Effector CD4-positive, alpha-beta T cell (primary cell): ENCODE measurements around the gene SAMD9L.

Experiments used
- DNase-seq: peaks from one replicate; pipeline ENCODE4 v3.0.0-alpha.2; 2020
- total RNA-seq: gene quantifications from one replicate; lab custom pipeline; 2026; lab: John Stamatoyannopoulos, UW

Gene SAMD9L
- 59.5 reads per million, percentile 72 among the genes with 10 or more reads in this experiment for total RNA-seq

DNA sequence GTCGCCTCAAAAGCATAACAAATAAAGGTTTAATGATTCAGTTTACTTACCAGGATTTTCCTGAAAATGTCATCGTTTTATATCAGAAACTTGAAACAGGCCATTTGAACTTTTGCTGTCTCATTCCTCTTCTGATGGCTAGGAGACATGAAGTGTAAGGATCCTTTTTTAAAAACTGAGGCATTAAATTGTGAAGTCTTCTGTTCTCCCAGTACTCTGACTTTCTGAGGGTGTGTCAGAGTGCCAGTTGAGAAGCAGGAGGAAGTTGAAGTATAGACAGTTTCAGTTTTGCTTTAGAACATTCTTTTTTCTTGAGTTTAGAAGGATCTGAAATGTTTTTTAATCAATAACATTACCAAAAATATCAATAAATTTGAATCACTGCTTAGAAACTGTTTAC lies at the start of gene SAMD9L:
TSS of gene SAMD9L (minus strand) at position 242 of the 400 bp plus-strand sequence. CDS start 12,414 bp downstream, outside the sequence.
- no peak for DNase-seq

DNA sequence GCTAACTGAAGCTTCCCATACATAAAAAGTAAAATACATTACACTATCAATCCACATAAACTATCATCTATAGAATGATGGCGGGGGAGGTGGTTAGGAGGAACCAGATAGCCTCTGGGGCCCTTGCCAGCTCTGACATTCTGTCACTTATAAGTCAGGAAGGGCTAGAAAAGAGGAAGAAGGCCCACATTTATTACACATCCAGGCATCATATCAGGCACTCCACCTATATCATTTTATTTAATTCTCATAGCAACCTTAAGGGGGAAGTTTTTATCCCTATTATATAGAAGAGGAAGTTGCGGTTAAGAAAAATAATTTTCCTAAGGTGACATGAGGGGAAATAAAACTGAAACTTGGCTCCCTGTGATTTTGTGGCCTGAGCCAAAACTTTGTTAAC lies 48.2 kb upstream of the SAMD9L start:
- no peak for DNase-seq

DNA sequence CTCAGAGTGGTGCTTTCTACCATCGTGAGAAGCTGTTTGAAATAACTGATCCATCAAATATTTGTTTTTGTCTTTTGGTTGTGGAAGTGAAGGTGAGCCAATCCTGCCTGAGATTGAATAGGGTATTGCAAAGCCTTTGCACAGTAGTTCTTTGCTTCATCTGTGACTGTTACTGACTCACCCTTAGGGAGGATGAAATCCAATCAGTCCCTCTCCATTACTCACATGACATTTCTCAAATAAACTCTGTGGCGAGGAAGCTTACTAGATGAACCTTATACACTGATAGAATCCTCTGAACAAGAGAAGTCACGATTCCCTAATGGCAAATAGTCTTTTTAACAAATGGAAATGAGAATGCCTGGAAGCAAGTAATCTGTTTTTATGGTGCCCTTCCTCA lies 46.2 kb upstream of the SAMD9L start:
- no peak for DNase-seq

DNA sequence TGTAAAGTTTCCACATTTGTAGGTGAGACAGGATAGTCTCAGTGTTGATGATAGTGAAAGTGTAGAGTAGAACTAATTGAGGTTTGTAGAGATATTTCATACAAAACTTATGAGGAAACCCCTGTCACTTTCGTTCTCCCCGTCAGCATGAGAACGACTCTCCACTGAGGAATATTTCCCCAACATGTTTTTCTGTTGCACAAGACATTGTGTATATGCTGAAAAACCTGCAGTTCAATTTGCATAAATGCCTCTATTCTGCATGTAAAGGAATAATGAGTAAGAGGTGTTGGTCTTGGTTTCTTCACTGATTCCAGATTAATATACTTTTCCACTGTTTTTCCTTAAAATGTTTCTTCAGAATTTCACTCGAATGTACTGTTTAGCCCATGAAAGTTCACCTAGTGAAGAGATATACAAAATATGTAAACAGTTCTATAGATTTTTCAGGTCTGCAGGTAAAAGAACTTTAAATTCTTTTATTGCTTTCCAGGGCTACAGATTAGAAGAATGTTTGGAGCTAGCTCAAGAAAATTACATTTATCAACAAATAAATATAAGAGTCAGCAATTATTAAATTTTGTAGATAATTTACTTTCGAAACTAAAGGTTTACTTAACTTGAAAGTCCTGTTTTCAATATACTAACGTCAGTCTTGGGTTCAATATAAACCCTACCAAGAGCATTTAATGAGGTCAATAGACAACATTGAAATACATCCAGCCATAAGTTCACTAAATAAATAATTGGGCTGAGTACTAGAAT lies 40.9 kb upstream of the SAMD9L start:
- no peak for DNase-seq

DNA sequence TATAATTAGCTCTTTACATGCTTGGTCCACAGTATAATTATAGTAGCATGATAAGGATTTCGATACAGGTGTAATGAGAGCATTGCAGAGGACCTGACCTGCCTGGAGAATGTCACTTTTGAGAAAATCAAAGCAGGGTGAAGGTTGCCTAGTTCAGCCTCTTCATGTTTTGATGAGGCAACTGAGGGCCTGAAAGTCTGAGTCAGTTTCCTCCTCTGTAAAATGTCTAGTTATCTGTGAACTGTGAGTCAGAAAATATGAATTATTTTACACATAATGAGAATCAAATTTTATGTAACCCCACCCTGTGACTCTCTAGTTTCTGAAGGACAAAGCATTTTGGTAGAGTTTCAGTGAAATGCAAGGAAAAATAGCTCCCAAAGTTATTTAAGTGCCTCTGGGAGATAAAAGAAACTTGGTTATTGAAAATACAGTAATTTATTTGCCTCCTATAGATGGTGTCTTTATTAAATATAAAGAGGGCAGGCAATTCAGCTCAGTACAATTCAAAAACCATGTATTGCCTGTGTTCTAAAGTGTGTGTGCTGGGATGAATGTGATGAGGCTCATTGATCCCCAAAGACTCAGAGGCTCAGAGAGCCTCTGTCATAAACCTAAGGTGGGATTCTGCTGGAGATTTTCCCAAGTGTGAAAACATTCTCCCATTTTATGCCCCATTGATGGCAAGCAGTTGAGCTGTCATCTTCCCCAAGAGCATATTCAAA lies 37.3 kb upstream of the SAMD9L start:
- no peak for DNase-seq

DNA sequence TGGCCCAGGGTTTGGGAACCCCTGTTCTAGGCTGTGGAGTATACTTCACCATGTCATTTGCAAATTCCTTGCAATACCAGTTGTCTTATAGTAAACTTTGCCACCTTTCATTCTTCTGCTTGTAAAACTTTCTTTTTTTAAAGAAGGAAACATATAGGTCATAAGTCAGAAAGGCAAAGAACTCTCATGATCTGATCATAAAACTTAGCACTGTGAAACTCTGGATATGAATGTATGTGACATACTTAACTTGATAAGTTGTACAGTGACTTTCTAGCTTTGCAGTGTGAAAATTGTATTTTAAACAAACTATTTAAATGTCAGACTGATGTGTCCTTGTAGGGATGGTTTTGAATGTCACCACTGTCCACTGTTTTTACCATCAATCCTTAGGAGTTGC lies 31.0 kb upstream of the SAMD9L start:
- DNase-seq, result no peak

DNA sequence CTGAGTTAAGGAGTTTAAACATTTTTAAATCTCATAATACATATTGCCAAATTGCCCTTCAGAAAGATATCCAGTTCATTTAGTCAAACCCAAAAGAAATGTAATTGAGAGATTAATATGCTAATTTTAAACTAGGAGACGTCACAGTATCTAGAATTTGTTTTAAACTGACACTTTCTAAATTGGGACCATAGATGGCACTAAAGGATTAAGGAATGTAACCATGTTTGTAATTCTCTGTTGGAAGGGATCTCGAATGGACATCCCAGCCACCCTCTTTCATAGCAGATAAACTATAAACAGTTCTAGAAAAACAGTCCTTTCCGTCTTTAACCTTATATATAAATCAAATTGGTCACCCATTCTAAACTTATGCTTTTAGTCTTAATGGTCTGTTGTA lies 30.0 kb upstream of the SAMD9L start:
- DNase-seq, result no peak

DNA sequence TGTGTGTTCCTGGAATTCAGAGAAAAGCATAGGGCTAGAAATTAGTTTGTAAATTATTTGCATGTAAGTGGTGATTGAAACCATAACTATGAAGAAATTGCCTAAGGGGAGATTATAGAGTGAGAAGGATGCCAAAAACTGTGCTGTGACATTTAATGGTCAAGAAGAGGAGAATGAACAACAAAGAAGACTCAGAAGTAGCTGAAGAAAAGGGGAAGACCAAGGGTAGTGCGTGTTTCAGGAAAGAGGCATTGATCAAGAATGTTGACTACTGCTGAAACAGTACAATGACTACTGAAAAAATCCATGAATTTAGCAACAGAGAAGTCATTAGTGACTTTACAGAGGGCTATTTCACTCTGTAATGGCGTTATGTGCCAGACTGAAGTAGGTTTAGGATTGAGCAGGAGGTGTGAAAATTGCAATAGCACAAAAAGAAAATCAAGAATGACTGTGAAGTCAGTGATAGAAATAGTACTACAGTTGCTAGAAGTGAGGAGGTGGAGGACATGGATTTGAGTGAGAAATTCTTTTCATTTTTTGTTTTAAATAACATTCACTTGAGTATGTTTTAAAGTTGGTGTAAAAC lies 28.9 kb upstream of the SAMD9L start:
- no peak for DNase-seq

DNA sequence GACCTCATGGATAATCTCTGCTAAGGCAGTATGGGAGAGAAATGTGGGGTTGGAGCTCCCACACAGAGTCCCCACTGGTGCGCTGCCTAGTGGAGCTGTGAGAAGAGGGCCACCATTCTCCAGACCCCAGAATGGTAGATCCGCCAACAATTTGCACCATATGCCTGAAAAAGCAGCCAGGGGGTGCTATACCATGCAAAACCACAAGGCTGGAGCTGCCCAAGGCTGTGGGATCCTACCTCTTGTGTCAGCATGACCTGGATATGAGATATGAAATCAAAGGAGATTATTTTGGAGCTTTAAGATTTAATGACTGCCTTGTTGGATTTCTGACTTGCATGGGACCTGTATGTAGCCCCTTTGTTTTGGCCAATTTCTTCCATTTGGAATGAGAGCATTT lies 27.0 kb upstream of the SAMD9L start:
- no peak for DNase-seq

DNA sequence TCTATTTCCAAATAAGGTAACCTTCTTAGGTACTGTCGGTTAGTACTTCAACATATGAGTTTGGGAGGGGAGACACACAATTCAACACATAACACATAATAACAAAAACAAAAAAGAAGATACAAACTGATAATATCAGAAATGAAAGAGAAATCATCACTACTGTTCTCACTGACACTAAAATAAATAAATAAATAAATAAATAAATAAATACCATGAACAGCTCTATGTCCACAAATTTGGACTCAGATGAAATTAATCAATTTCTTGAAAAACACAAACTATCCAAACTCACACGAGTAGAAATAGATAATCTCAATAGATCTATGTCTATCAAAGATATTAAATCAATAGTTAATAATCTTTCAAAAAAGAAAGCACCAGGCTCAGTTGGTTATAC lies 24.5 kb upstream of the SAMD9L start:
- DNase-seq, result no peak

DNA sequence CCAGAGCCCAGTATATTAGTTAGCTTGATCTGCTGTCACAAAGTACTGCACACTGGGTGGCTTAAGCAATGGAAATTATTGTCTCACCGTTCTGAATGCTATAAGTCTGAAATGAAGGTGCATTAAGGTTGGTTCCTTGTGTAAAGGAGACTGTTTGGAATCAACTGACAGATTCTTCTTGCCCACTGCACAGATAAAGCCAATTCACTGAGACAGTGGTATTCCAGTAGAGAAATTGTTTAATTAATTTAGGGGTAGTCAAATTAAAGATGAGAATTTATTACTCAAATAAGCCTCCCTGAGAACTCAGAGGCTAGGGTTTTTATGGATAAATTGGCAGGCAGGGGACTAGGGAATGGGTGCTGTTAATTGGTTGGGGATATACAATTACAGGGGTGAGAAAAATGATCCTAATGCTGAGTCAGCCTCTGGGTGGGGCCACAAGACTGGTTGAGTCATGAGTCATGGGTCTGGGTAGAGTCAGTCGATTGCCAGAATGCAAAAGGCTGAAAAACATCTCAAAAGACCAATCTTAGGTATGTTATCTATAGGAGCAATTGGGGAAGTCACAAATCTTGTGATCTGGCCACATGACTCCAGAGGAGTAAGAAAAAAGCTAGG lies 23.5 kb upstream of the SAMD9L start:
- DNase-seq, result no peak

DNA sequence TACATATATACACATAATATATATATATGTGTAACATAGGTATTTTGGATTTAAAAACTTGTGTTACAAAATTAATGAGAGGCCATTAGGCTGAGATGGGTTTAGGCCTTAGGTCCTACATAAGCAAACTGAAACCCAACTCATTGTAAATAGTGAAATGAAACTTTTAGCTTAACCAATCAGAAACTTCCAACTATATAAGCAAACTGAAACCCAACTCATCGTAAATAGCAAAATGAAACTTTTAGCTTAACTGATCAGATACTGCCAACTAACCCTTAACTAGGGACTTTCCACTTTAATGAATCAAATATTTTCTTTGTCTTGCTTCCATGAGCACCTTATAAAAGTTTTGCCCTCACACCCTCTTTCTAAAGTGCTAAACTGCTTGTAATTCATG lies 17.3 kb upstream of the SAMD9L start:
- DNase-seq, result no peak

DNA sequence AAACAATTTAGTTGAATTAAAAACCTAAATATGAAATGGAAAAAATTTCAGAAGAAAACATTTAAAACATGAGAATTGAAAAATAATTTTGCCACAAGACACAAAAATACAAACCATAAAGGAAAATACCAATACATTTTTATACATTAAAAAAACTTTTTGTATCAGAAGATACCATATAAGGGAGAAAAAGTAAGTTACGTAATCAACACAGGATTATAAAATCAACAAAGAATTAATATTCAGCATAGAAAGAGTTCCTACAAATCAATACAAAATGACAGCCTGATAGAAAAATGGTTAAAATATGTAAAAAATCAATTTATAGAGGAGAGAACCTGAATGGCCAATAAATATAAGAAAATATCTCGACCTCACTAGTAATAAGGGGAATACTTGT lies 16.6 kb upstream of the SAMD9L start:
- no peak for DNase-seq

DNA sequence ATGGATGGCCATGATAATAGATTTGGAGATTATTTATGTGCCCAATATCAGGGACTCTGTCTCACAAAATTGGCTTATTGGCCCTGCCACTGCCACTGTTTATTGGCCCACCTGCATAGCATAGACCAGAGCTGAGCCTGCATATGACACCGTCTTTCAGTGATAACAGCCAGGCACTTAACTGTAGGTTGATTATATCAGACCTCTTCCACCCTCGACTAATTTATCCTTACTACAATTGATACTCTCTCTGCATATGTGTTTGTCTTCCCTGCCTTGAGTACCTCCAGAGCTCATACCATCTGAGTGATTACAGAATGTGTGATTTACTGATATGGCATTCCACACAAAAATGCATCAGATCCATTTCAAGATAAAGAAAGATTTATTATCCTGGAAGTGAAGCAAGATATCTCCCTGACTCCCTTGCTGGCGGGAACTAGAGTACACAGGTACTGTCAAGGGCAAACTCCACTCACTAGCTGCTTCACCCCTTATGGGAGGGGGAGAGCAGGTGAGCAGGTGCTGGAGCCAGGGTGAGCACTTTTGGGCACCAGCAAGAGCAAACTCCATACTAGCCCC lies 13.1 kb upstream of the SAMD9L start:
- DNase-seq, result no peak

DNA sequence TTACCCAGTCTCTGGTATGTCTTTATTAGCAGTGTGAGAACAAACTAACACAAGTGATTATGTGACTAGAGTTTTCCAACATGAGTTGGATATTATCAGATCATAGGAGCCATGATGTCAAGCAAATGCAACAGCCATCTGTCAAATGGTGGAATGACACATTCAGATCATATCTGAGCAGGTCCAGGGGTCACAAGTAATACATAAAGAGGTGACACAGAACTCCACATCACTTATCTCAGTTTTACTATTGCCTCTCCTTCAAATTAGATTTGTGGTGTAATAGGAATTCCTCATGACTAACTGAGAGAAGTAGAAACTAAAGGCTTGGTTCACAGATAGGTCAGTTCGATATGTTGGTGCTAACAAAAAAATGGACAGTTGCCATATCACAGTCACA lies 12.2 kb upstream of the SAMD9L start:
- no peak for DNase-seq

DNA sequence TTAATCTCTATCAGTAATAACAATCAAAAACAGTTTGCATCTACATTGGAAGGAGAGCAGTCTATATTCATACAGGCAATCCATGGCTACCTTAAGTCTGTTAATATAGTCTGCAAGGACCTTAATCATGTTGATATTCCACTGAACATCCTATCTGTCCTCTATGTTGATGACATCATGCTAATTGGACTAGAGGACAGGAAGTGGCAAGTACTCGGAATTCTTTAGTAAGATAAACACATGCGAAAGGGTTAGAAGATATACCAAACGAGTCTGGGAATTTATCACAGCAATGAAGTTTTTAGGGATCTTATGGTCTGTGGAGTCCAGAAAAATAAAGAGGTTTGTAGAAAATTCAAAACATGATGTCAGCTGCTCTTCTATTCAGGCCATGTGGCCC lies 11.3 kb upstream of the SAMD9L start:
- no peak for DNase-seq

DNA sequence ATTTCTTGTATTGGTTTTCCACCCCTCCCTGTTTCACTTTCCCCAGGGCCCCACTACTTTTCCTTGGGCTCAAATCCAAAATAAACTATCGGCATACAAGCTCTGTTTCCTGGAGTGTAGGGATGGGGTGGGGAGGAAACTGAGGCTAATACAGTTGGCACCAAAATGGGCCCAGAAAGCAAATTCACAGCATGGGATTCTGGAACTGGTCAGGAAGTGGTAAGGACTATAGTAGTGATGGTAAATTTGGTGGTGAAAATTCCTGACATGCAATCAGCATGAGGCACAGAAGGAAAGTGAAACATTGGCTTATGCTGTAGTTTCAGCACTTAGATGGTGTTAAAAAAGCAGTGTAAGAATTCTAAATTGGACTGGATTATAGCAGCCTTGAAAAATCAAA lies 8.7 kb upstream of the SAMD9L start:
- DNase-seq, result no peak

DNA sequence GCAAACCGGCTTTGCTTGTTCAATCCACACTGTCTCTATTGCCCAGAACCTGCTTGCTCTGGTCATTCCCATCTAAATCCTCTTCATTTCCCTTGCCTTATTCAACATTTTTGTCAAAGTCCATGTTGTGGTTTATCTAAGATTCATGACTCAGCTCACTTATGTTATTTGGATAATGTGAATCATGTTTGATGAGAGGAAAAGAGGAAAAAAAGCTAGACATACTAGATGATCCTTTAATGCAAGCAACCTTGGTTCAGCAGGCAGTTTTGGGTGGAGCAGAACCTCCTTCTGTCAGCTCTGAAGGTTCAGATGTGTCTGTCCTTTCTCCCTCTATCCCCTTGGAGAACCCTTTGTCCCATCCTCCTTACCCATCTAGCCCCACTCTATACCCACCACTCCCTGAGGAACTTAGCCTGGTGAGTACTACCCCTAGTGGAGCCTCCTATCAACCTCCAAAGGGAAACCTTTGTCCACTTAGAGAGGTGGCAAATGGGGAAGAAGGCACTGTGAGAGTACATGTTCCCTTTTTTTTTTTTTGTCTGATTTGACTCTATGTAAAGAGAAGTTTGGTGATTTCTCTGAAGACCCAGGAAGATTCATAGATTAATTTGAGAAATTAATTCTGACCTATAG lies 2.1 kb upstream of the SAMD9L start:
- no peak for DNase-seq

DNA sequence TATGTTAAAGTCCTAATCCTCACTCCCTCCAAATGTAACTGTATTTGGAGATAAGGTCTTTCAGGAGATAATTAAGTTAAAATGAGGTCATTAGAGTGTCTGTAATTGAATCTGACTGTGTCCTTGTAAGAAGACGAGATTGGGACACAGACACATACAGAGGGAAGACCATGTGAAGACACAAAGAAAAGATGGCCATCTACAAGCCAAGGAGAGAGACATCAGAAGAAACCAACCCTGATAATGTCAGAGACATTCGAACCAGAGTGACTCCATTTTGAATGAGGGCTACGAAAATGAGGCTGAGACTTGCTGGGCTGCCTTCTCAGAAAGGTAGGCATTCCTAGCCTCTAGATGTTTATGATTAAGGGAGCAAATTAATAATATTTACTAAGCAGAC lies 542 bp upstream of the SAMD9L start:
- DNase-seq, result no peak

DNA sequence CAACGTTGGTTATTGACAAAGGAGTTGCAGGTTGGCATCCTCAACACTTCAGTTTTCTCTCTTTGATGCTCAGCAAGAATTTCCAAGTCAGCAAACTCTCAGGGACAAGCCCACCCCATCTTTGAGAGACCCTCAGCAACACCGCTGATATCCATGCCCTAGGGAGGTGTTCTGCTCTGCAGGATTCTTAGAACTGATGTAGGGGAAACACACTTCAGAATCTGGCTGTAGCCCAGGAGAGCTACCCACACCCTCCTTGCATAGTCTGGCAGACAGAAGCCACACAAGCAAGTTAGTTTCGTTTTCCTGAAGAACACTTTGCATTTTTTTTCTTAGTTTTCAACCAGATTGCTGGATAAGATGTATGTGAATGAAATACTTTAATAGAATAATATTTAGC lies 822 bp downstream of the SAMD9L start:
- no peak for DNase-seq

DNA sequence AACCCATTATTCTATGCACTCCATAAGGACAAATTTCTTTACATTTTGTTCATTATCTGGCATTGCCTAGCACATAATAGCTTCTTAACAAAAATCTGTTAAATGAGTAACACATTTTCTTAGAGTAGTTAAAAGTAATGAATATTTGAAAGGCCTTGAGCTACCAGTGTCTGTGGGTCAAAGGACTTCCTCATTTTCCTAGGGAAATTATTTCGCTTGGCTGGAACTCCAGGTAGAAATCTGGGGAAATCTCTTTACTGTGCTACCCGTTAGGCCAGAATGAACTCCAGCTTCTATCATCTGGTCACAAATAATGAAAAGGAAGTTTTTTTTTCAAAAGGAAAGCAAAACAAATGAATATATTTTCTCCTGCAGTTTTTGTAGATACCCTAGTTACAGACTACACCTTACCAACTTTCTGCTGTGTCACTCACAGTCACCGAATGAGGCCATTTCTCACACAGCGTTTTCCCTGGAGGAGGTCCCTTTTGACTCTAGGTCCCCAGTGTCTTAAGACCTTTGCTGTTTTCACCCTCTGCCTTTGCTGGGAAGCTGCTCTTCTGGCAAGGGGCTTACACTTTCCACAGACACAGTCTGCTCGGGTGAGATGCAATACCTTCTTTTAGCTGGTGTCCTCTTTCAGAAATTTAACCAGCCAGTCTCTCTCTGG lies 1.6 kb downstream of the SAMD9L start:
- no peak for DNase-seq

DNA sequence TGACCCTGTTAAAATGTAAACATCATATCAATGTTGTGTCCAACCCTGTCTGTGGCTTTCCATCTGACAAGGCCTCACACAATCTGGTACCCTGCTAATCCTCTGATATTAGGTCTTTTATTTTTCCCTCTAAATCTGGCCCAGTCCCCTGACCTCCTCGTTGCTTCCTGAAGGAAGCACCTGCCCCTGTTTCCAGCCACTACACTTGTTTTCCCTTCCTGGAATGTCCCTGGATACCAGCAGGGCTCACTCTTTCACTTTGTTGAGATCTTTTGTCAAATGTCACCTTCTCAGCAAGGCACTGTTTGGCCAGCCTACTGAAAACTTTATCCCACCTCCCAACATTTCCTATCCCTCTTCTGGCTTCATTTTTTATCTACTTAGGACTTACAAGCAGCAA lies 2.1 kb downstream of the SAMD9L start:
- DNase-seq, result no peak
